C4-2B (cell line): ENCODE data around the gene SMARCA2.

ENCODE experiments used
- CTCF ChIP-seq: fragments of 450-650 bp; conservative IDR thresholded peaks from 2 replicates; pipeline ENCODE4 v1.5.1; 2017; ENCODE audit warnings: mild to moderate bottlenecking
- ZFX ChIP-seq: fragments of 450-650 bp; IDR thresholded peaks from 2 replicates; pipeline ENCODE4 v1.6.1; 2017

DNA sequence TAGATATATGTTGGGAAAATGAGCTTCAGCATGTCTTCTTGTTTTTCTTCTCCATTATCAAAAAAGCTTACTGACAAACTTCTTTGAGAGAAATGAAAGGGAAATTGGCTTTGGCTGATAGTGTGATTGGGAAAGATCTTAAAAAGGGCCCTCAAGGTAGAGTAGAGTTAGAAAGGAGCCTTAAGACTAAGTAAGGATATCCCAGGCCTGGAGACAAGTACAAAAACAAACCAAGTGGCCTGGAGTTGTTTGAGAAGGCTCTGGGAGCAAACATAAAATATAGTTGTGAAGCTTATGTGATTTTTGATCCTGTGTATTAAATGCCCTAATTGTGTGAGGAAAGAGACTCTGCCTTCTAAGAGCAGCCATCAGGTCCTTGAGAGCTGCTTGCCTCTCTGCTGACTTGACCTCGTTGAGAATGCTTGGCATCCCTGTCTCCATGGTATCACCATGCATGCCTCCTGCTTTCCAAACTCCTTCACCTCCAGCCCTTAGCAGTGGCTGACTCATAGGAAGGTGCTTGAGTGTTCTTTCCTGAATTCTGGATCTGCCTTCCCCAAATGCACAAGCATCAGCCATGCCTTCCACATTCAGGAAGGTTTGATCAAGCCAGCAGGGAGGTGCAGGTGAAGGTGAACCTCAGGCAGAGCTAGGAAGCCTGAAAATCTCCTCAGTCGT, 78.9 kb downstream of the SMARCA2 start:
- TF ChIP-seq CTCF = no peak
- no peak for TF ChIP-seq ZFX
